ENCODE data around the gene EFHC1. TPM values are rescaled to one million over a fixed set of nuclear protein-coding genes. Genes with fewer than 3 reads are reported as not detected.

Gene EFHC1
- total and polyA plus RNA-seq, 2 donors (not counting 1 experiment from before 2014, with no cell fraction given) = 19.4 to 34.8 TPM

GRCh38 chr6:52410979-52411378 lies 9.2 kb upstream of the EFHC1 start:
- ChIA-PET POLR2A (no interaction called here), CTCF (interaction anchor here (1.0 kb wide), 1 partner anchor 254 kb away, joined by 3 read pairs; no protein-coding TSS in a partner anchor)
- ATAC-seq (ENCODE audit: low read depth) = no peak
- Mint-ChIP-seq H3K27me3 (peaks cover 7% of the 10 kb centered on the region), H3K4me3 (no peak overlapping the region), H3K4me1 (peaks cover 3% of the 10 kb centered on the region), H3K27ac (no peak overlapping the region), H3K9me3 (ENCODE audit: insufficient read depth) (no peaks in the 10 kb centered on the region)
- Histone ChIP-seq H3K4me3 (ENCODE audit: control extremely low read depth in 1 of 5, extremely low read depth in 1 of 5, insufficient read depth in 1 of 5, low read depth in 2 of 5, low read length in 4 of 5) (no peak overlapping the region), H2AFZ (ENCODE audit: insufficient read depth, low read depth, low read length, poor library complexity, severe bottlenecking) (no peak overlapping the region), H3K9me3 (ENCODE audit: control extremely low read depth in 1 of 3, control insufficient read depth in 2 of 3, insufficient read depth in 1 of 3, low read length in 2 of 3) (no peaks in the 10 kb centered on the region), H3K27me3 (replicated peaks in 1 of 4; ENCODE audit: control extremely low read depth in 1 of 4, control insufficient read depth in 3 of 4, insufficient read depth in 4 of 4, low read length in 3 of 4) (no peaks in the 10 kb centered on the region), H3K79me2 (ENCODE audit: control insufficient read depth, insufficient read depth, low read length) (no peaks in the 10 kb centered on the region), H3K4me1 (ENCODE audit: control insufficient read depth in 2 of 2, insufficient read depth in 2 of 2, low read length in 2 of 2) (peaks cover 0 to 4% of the 10 kb centered on the region in 2 donors), H3K36me3 (replicated peaks in 1 of 2; ENCODE audit: control extremely low read depth in 1 of 2, control insufficient read depth in 1 of 2, extremely low read depth in 1 of 2, insufficient read depth in 2 of 2, low read length in 1 of 2) (no peaks in the 10 kb centered on the region), H3K4me2 (replicated peaks; ENCODE audit: low read depth, low read length, poor library complexity, severe bottlenecking) (no peak overlapping the region), H3K27ac (ENCODE audit: low read length in 2 of 2) (no peak overlapping the region), H4K20me1 (ENCODE audit: control insufficient read depth, insufficient read depth, low read length, poor library complexity, severe bottlenecking) (no peaks in the 10 kb centered on the region), H3K9ac (ENCODE audit: low read length) (no peak overlapping the region)
- DNase-seq = no peak
- no peak for TF ChIP-seq CTCF (IDR thresholded peaks at IDR 0.05)
- no peak for TF ChIP-seq EZH2 (IDR thresholded peaks at IDR 0.05; ENCODE audit: borderline replicate concordance, insufficient read depth, low read depth, low read length, poor library complexity, severe bottlenecking)
- intact Hi-C loops (cut with micrococcal nuclease) = no loop called here

GRCh38 chr6:52411911-52412310 lies 8.2 kb upstream of the EFHC1 start:
- ATAC-seq (ENCODE audit: low read depth) (no peak), DNase-seq (no peak)
- Histone ChIP-seq H3K4me1 (ENCODE audit: control insufficient read depth in 2 of 2, insufficient read depth in 2 of 2, low read length in 2 of 2) (peaks cover 0 to 4% of the 10 kb centered on the region in 2 donors), H3K4me3 (ENCODE audit: control extremely low read depth in 1 of 5, extremely low read depth in 1 of 5, insufficient read depth in 1 of 5, low read depth in 2 of 5, low read length in 4 of 5) (no peak overlapping the region), H3K36me3 (replicated peaks in 1 of 2; ENCODE audit: control extremely low read depth in 1 of 2, control insufficient read depth in 1 of 2, extremely low read depth in 1 of 2, insufficient read depth in 2 of 2, low read length in 1 of 2) (no peaks in the 10 kb centered on the region), H3K27ac (ENCODE audit: low read length in 2 of 2) (no peak overlapping the region), H4K20me1 (ENCODE audit: control insufficient read depth, insufficient read depth, low read length, poor library complexity, severe bottlenecking) (no peaks in the 10 kb centered on the region), H3K4me2 (replicated peaks; ENCODE audit: low read depth, low read length, poor library complexity, severe bottlenecking) (no peak overlapping the region), H3K9ac (ENCODE audit: low read length) (no peak overlapping the region), H2AFZ (ENCODE audit: insufficient read depth, low read depth, low read length, poor library complexity, severe bottlenecking) (no peak overlapping the region), H3K9me3 (ENCODE audit: control extremely low read depth in 1 of 3, control insufficient read depth in 2 of 3, insufficient read depth in 1 of 3, low read length in 2 of 3) (no peaks in the 10 kb centered on the region), H3K79me2 (ENCODE audit: control insufficient read depth, insufficient read depth, low read length) (no peaks in the 10 kb centered on the region), H3K27me3 (replicated peaks in 1 of 4; ENCODE audit: control extremely low read depth in 1 of 4, control insufficient read depth in 3 of 4, insufficient read depth in 4 of 4, low read length in 3 of 4) (no peaks in the 10 kb centered on the region)
- peaks cover 7% of the 10 kb centered on the region for H3K27me3 Mint-ChIP-seq
- no peaks in the 10 kb centered on the region for H3K9me3 Mint-ChIP-seq (ENCODE audit: insufficient read depth)
- TF ChIP-seq EZH2 (IDR thresholded peaks at IDR 0.05; ENCODE audit: borderline replicate concordance, insufficient read depth, low read depth, low read length, poor library complexity, severe bottlenecking) (no peak), CTCF (IDR thresholded peaks at IDR 0.05) (no peak)
- no peak overlapping the region for H3K4me3 Mint-ChIP-seq
- CTCF ChIA-PET = no interaction called here
- H3K4me1 Mint-ChIP-seq = peaks cover 5% of the 10 kb centered on the region
- H3K27ac Mint-ChIP-seq = no peak overlapping the region
- intact Hi-C loops (cut with micrococcal nuclease) = no loop called here
- POLR2A ChIA-PET = no interaction called here
- WGBS (ENCODE audit: insufficient coverage) = no CpG with 5 or more reads among the region's 4 CpGs

Measured in B cell (primary cell).